ENCODE data around the gene SMIM41. TPM values are rescaled to one million over a fixed set of nuclear protein-coding genes. Genes with fewer than 3 reads are reported as not detected.

Gene SMIM41
- total and polyA plus RNA-seq, 2 experiments from 2014 or later = not detected

- peaks cover 11% of the 10 kb centered on the region for H4K20me1 ChIP-seq (ENCODE audit: insufficient read depth)
Observed at GRCh38 chr12:52073531-52074381, 5.7 kb upstream of the SMIM41 start.

DNA sequence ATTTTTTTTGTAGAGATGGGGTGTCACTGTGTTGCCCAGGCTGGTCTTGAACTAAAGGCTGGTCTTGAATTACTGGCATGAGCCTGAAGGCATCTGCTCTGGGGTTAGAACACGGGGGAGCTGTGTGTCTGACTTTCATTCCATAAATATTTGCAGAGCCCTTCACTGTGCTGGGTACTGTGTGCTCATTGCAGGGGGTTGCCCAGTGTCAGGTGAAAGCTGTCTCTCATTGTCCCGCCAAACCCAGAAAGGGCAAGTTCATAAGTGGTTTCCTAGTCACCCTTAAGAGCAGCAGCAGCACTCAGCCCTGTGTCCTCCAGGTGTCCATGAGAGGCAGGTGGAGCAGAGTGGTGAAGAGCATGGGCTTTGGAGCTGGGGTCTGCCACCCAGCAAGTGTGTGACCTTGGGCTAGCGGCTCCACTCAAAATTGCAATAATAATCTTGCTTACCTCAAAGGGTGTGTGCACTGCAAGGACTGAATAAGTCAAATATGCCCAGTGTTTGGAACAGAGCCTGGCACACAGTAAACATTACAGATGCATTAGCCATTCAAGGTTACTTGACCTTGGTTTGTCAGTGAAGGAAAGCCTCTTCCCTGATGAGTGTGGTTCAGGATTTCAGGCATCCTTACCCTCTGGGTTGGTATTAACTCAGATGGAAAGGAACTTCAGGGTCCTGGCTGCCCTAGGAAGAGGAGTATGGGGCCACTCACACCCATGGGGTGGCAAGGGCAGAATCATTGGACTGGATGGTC lies 4.4 kb upstream of the SMIM41 start:
- Histone ChIP-seq H3K27me3 (replicated peaks; ENCODE audit: insufficient read depth) (no peaks in the 10 kb centered on the region), H4K20me1 (ENCODE audit: insufficient read depth) (peaks cover 11% of the 10 kb centered on the region), H3K9me3 (ENCODE audit: low read depth) (no peaks in the 10 kb centered on the region), H3K36me3 (ENCODE audit: low read depth) (peaks cover 11% of the 10 kb centered on the region), H3K9ac (no peak overlapping the region), H3K9me2 (ENCODE audit: insufficient read depth) (no peaks in the 10 kb centered on the region), H2AFZ (no peak overlapping the region), H3K27ac (peak overlapping the region; percentile 43), H3K4me3 (no peak overlapping the region), H3K79me2 (ENCODE audit: insufficient read depth) (peaks cover 94% of the 10 kb centered on the region), H3K4me2 (ENCODE audit: unreplicated experiment) (peak overlapping the region; percentile 30), H3K4me1 (ENCODE audit: insufficient read depth) (peaks cover 48% of the 10 kb centered on the region), H3F3A (ENCODE audit: insufficient read depth) (peaks cover 13% of the 10 kb centered on the region; the same call in 1 of the 2 replicates)
- in situ Hi-C loops (cut with MboI) = no loop called here
- TF ChIP-seq EZH2phosphoT487 (IDR thresholded peaks at IDR 0.05; ENCODE audit: insufficient read depth, low read depth) (no peak), EZH2 (IDR thresholded peaks at IDR 0.05; ENCODE audit: insufficient read depth, poor library complexity, severe bottlenecking) (no peak)
- DNase-seq = peak; percentile 79
- 67 to 71% methylated on average over 3 of the region's 3 CpGs for WGBS, 2 experiments (ENCODE audit: low coverage in 1 of 2, low lambda C conversion rate in 2 of 2, missing lambda C conversion rate in 2 of 2)

More at GRCh38 chr12:52073531-52074381, 5.7 kb upstream of the SMIM41 start:
- H3K4me3 ChIP-seq = no peak overlapping the region
- H2AFZ ChIP-seq = no peak overlapping the region
- peaks cover 92% of the 10 kb centered on the region for H3K79me2 ChIP-seq (ENCODE audit: insufficient read depth)
- H3K4me1 ChIP-seq (ENCODE audit: insufficient read depth) = peaks cover 48% of the 10 kb centered on the region
- H3K36me3 ChIP-seq (ENCODE audit: low read depth) = peaks cover 11% of the 10 kb centered on the region
- in situ Hi-C loops (cut with MboI) = no loop called here
- H3K27me3 ChIP-seq (replicated peaks; ENCODE audit: insufficient read depth) = no peaks in the 10 kb centered on the region
- no peaks in the 10 kb centered on the region for H3K9me2 ChIP-seq (ENCODE audit: insufficient read depth)
- WGBS, 2 experiments (ENCODE audit: low coverage in 1 of 2, low lambda C conversion rate in 2 of 2, missing lambda C conversion rate in 2 of 2) = 64 to 71% methylated on average over 20 to 23 of the region's 23 CpGs
- no peaks in the 10 kb centered on the region for H3K9me3 ChIP-seq (ENCODE audit: low read depth)
- DNase-seq = peak; percentile 77
- H3K4me2 ChIP-seq (ENCODE audit: unreplicated experiment) = peak overlapping the region; percentile 38
- peaks cover 13% of the 10 kb centered on the region; the same call in 1 of the 2 replicates for H3F3A ChIP-seq (ENCODE audit: insufficient read depth)
- H3K9ac ChIP-seq = peak overlapping the region; percentile 31; the same call in 1 of the 2 replicates
- no peak for TF ChIP-seq EZH2 (IDR thresholded peaks at IDR 0.05; ENCODE audit: insufficient read depth, poor library complexity, severe bottlenecking)
- no peak for TF ChIP-seq EZH2phosphoT487 (IDR thresholded peaks at IDR 0.05; ENCODE audit: insufficient read depth, low read depth)
- H3K27ac ChIP-seq = peak overlapping the region; percentile 43

- Histone ChIP-seq H2AFZ (no peak overlapping the region), H4K20me1 (ENCODE audit: insufficient read depth) (peaks cover 11% of the 10 kb centered on the region), H3K4me3 (no peak overlapping the region), H3K4me2 (ENCODE audit: unreplicated experiment) (no peak overlapping the region), H3K27me3 (replicated peaks; ENCODE audit: insufficient read depth) (no peaks in the 10 kb centered on the region), H3K4me1 (ENCODE audit: insufficient read depth) (peaks cover 49% of the 10 kb centered on the region), H3K79me2 (ENCODE audit: insufficient read depth) (peaks cover 82% of the 10 kb centered on the region), H3K9me3 (ENCODE audit: low read depth) (no peaks in the 10 kb centered on the region), H3K27ac (no peak overlapping the region), H3K9ac (no peak overlapping the region), H3F3A (ENCODE audit: insufficient read depth) (peaks cover 18% of the 10 kb centered on the region), H3K9me2 (ENCODE audit: insufficient read depth) (no peaks in the 10 kb centered on the region), H3K36me3 (ENCODE audit: low read depth) (peaks cover 11% of the 10 kb centered on the region)
- 93 to 94% methylated on average over 16 of the region's 16 CpGs for WGBS, 2 experiments (ENCODE audit: low coverage in 1 of 2, low lambda C conversion rate in 2 of 2, missing lambda C conversion rate in 2 of 2)
- no peak for DNase-seq
- in situ Hi-C loops (cut with MboI) = no loop called here
- no peak for TF ChIP-seq EZH2 (IDR thresholded peaks at IDR 0.05; ENCODE audit: insufficient read depth, poor library complexity, severe bottlenecking)
- no peak for TF ChIP-seq EZH2phosphoT487 (IDR thresholded peaks at IDR 0.05; ENCODE audit: insufficient read depth, low read depth)
Observed at GRCh38 chr12:52076811-52077210, 2.7 kb upstream of the SMIM41 start.

GRCh38 chr12:52078276-52078675 lies 1.2 kb upstream of the SMIM41 start:
- Histone ChIP-seq H3K4me2 (ENCODE audit: unreplicated experiment) (no peak overlapping the region), H3F3A (ENCODE audit: insufficient read depth) (peaks cover 28% of the 10 kb centered on the region), H3K9me3 (ENCODE audit: low read depth) (no peaks in the 10 kb centered on the region), H3K4me3 (no peak overlapping the region), H3K27me3 (replicated peaks; ENCODE audit: insufficient read depth) (no peaks in the 10 kb centered on the region), H3K36me3 (ENCODE audit: low read depth) (peaks cover 11% of the 10 kb centered on the region), H2AFZ (no peak overlapping the region), H3K9me2 (ENCODE audit: insufficient read depth) (no peaks in the 10 kb centered on the region), H3K9ac (no peak overlapping the region), H3K79me2 (ENCODE audit: insufficient read depth) (peaks cover 68% of the 10 kb centered on the region), H3K27ac (no peak overlapping the region), H3K4me1 (ENCODE audit: insufficient read depth) (peaks cover 51% of the 10 kb centered on the region), H4K20me1 (ENCODE audit: insufficient read depth) (peaks cover 11% of the 10 kb centered on the region; the same call in 1 of the 2 replicates)
- 88 to 95% methylated on average over 3 of the region's 3 CpGs for WGBS, 2 experiments (ENCODE audit: low coverage in 1 of 2, low lambda C conversion rate in 2 of 2, missing lambda C conversion rate in 2 of 2)
- no peak for TF ChIP-seq EZH2 (IDR thresholded peaks at IDR 0.05; ENCODE audit: insufficient read depth, poor library complexity, severe bottlenecking)
- in situ Hi-C loops (cut with MboI) = no loop called here
- DNase-seq = no peak
